Mesenchymal stem cell (in vitro differentiated cells and primary cell): ENCODE data around the gene RPSA.
"Not testable (repeated sequence)": the region's sequence is repeated elsewhere in the genome, so short reads cannot be mapped to it uniquely, and the experiment has no call there.

Experiments used
- DNase-seq: peaks from one replicate; pipeline ENCODE4 v3.0.0-alpha.2; 2013
- H2AFZ ChIP-seq: one replicate; pipeline ENCODE4 v1.6.1; 2013; ENCODE audit warnings: low read depth, mild to moderate bottlenecking, control low read depth, inconsistent platforms, low read length, moderate library complexity
- H2AK5ac ChIP-seq: 2 replicates; pipeline ENCODE4 v1.6.1; 2013; ENCODE audit warnings: low read length, moderate library complexity, mild to moderate bottlenecking, inconsistent platforms; ENCODE audit not compliant: severe bottlenecking
- H2BK120ac ChIP-seq: one replicate; pipeline ENCODE4 v1.6.1; 2013; ENCODE audit warnings: low read depth, mild to moderate bottlenecking, inconsistent platforms, low read length, moderate library complexity
- H2BK12ac ChIP-seq, 2 experiments: one replicate each; pipeline ENCODE4 v1.6.1; 2013; ENCODE audit warnings: inconsistent platforms in 2 of 2, low read length in 2 of 2, mild to moderate bottlenecking in 2 of 2, moderate library complexity in 2 of 2, control low read depth in 1 of 2
- H2BK15ac ChIP-seq: one replicate; pipeline ENCODE4 v1.6.1; 2013; ENCODE audit warnings: mild to moderate bottlenecking, low read depth, inconsistent platforms; ENCODE audit not compliant: poor library complexity, severe bottlenecking
- H2BK5ac ChIP-seq: 2 replicates; pipeline ENCODE4 v1.6.1; 2013; ENCODE audit warnings: low read depth, mild to moderate bottlenecking, low read length, control low read depth, inconsistent platforms; ENCODE audit not compliant: poor library complexity, severe bottlenecking
- H3K14ac ChIP-seq, 2 experiments: one replicate each; pipeline ENCODE4 v1.6.1; 2013; ENCODE audit warnings: inconsistent platforms in 2 of 2, low read length in 2 of 2, control low read depth in 1 of 2, mild to moderate bottlenecking in 1 of 2, moderate library complexity in 1 of 2
- H3K18ac ChIP-seq, 2 experiments: one replicate each; pipeline ENCODE4 v1.6.1; 2013; ENCODE audit warnings: inconsistent platforms in 2 of 2, low read length in 2 of 2, control low read depth in 1 of 2, low read depth in 1 of 2, mild to moderate bottlenecking in 1 of 2
- H3K23ac ChIP-seq, 2 experiments: one replicate each; pipeline ENCODE4 v1.6.1; 2013; ENCODE audit warnings: inconsistent platforms in 2 of 2, low read length in 2 of 2, mild to moderate bottlenecking in 2 of 2, moderate library complexity in 2 of 2, control low read depth in 1 of 2
- H3K27ac ChIP-seq: 2 replicates; pipeline ENCODE4 v1.5.1; 2013; ENCODE audit warnings: mild to moderate bottlenecking, moderate library complexity, low read length, control low read depth, inconsistent platforms; ENCODE audit not compliant: poor library complexity, severe bottlenecking
- H3K27me3 ChIP-seq, 2 experiments: 2 replicates each; pipeline versions ENCODE4 v1.6.1 to v1.7.0; 2013; ENCODE audit warnings: low read length in 2 of 2, mild to moderate bottlenecking in 2 of 2, moderate library complexity in 2 of 2, control low read depth in 1 of 2, inconsistent platforms in 1 of 2; ENCODE audit not compliant: control insufficient read depth in 1 of 2, insufficient read depth in 1 of 2
- H3K36me3 ChIP-seq, 2 experiments: 2 replicates each; pipeline versions ENCODE4 v1.6.1 to v1.7.0; 2013; ENCODE audit warnings: low read length in 2 of 2, control low read depth in 1 of 2, inconsistent platforms in 1 of 2, low read depth in 1 of 2, mild to moderate bottlenecking in 1 of 2; ENCODE audit not compliant: insufficient read depth in 2 of 2, control insufficient read depth in 1 of 2
- H3K4ac ChIP-seq, 2 experiments: one replicate each; pipeline ENCODE4 v1.6.1; 2013; ENCODE audit warnings: inconsistent platforms in 2 of 2, low read length in 2 of 2, mild to moderate bottlenecking in 2 of 2, moderate library complexity in 2 of 2, control low read depth in 1 of 2, low read depth in 1 of 2
- H3K4me1 ChIP-seq: 2 replicates; pipeline ENCODE4 v1.6.1; 2013; ENCODE audit warnings: low read depth, low read length, control low read depth; ENCODE audit not compliant: control insufficient read depth, insufficient read depth
- H3K4me2 ChIP-seq: 2 replicates; pipeline ENCODE4 v1.6.1; 2013; ENCODE audit warnings: low read length, mild to moderate bottlenecking, inconsistent platforms; ENCODE audit not compliant: poor library complexity, severe bottlenecking
- H3K4me3 ChIP-seq, 2 experiments: 2 replicates each; pipeline versions ENCODE4 v1.5.1 to v1.7.0; 2013; ENCODE audit warnings: low read length in 2 of 2, mild to moderate bottlenecking in 2 of 2, control low read depth in 1 of 2, low read depth in 1 of 2; ENCODE audit not compliant: insufficient read depth in 1 of 2
- H3K79me1 ChIP-seq: replicated peaks from 2 replicates; pipeline ENCODE4 v1.6.1; 2013; ENCODE audit warnings: mild to moderate bottlenecking, control low read depth, low read length, inconsistent platforms; ENCODE audit not compliant: poor library complexity, severe bottlenecking
- H3K9ac ChIP-seq: 2 replicates; pipeline ENCODE4 v1.7.0; 2013; ENCODE audit warnings: mild to moderate bottlenecking, low read length, moderate library complexity
- H3K9me3 ChIP-seq: 2 replicates; pipeline ENCODE4 v1.7.0; 2013; ENCODE audit warnings: mild to moderate bottlenecking, low read length; ENCODE audit not compliant: control insufficient read depth
- H4K8ac ChIP-seq: one replicate; pipeline ENCODE4 v1.6.1; 2013; ENCODE audit warnings: inconsistent platforms, mild to moderate bottlenecking, low read length, moderate library complexity
- H4K91ac ChIP-seq: one replicate; pipeline ENCODE4 v1.6.1; 2013; ENCODE audit warnings: mild to moderate bottlenecking, low read length, inconsistent platforms
- WGBS: methylation state at CpG from one replicate; pipeline ENCODE4 v1.1.7; 2013; ENCODE audit warnings: mixed read lengths; 5-methylcytosine and 5-hydroxymethylcytosine counted together

RPSA gene

GRCh38 chr3:39454591-39455217 lies 48.2 kb downstream of the RPSA start:
- Histone ChIP-seq H2AK5ac (no peak overlapping the region), H3K79me1 (no peaks in the 10 kb centered on the region), H3K4me1 (no peaks in the 10 kb centered on the region), H3K4ac (no peak overlapping the region), H2AFZ (no peak overlapping the region), H3K36me3 (no peaks in the 10 kb centered on the region), H2BK5ac (no peak overlapping the region), H3K4me3 (no peak overlapping the region), H3K14ac (no peak overlapping the region), H3K27me3 (peaks cover 3 to 9% of the 10 kb centered on the region in 2 experiments), H3K18ac (no peak overlapping the region), H4K8ac (no peak overlapping the region), H2BK12ac (no peak overlapping the region), H3K23ac (no peak overlapping the region), H2BK15ac (no peak overlapping the region), H3K9ac (no peak overlapping the region), H4K91ac (no peak overlapping the region), H3K4me2 (no peak overlapping the region), H3K9me3 (no peaks in the 10 kb centered on the region), H3K27ac (no peak overlapping the region), H2BK120ac (no peak overlapping the region)
- WGBS: 46% methylated on average over 3 of the region's 3 CpGs
- no peak for DNase-seq

GRCh38 chr3:39456159-39456558 lies 49.6 kb downstream of the RPSA start:
- 93% methylated on average over 20 of the region's 20 CpGs for WGBS
- no peak overlapping the region for H3K27ac ChIP-seq
- H3K4me1 ChIP-seq: no peaks in the 10 kb centered on the region

GRCh38 chr3:39457361-39457760 lies 50.8 kb downstream of the RPSA start:
- Histone ChIP-seq H2BK120ac (no peak overlapping the region), H4K91ac (no peak overlapping the region), H4K8ac (no peak overlapping the region), H3K4me2 (no peak overlapping the region), H2BK15ac (no peak overlapping the region), H2BK5ac (no peak overlapping the region), H3K4ac (no peak overlapping the region), H3K27me3 (peaks cover 3 to 14% of the 10 kb centered on the region in 2 experiments), H2AK5ac (no peak overlapping the region), H2BK12ac (no peak overlapping the region), H3K14ac (no peak overlapping the region), H3K9me3 (no peaks in the 10 kb centered on the region), H3K4me3 (no peak overlapping the region), H2AFZ (no peak overlapping the region), H3K27ac (no peak overlapping the region), H3K4me1 (no peaks in the 10 kb centered on the region), H3K9ac (no peak overlapping the region), H3K36me3 (no peaks in the 10 kb centered on the region), H3K79me1 (no peaks in the 10 kb centered on the region), H3K18ac (no peak overlapping the region), H3K23ac (no peak overlapping the region)
- no peak for DNase-seq
- WGBS: 76% methylated on average over 8 of the region's 9 CpGs

More at GRCh38 chr3:39456159-39456558, 49.6 kb downstream of the RPSA start:
- no peak overlapping the region for H3K18ac ChIP-seq
- no peak overlapping the region for H2BK120ac ChIP-seq
- H3K9me3 ChIP-seq: no peaks in the 10 kb centered on the region
- no peak overlapping the region for H3K4me2 ChIP-seq
- H4K91ac ChIP-seq: no peak overlapping the region
- no peak overlapping the region for H2BK5ac ChIP-seq
- no peak overlapping the region for H4K8ac ChIP-seq
- no peaks in the 10 kb centered on the region for H3K36me3 ChIP-seq
- no peak overlapping the region for H2AFZ ChIP-seq
- no peaks in the 10 kb centered on the region for H3K79me1 ChIP-seq
- no peak for DNase-seq
- no peak overlapping the region for H3K4ac ChIP-seq
- H3K14ac ChIP-seq: no peak overlapping the region
- H2AK5ac ChIP-seq: no peak overlapping the region
- H3K4me3 ChIP-seq: no peak overlapping the region
- H3K23ac ChIP-seq: no peak overlapping the region
- no peak overlapping the region for H2BK12ac ChIP-seq
- peaks cover 3 to 14% of the 10 kb centered on the region in 2 experiments for H3K27me3 ChIP-seq
- no peak overlapping the region for H3K9ac ChIP-seq
- no peak overlapping the region for H2BK15ac ChIP-seq

GRCh38 chr3:39458579-39458978 lies 52.1 kb downstream of the RPSA start:
- H2BK120ac ChIP-seq, H2BK15ac ChIP-seq, H2BK12ac ChIP-seq, H2AFZ ChIP-seq, H3K79me1 ChIP-seq, H3K23ac ChIP-seq, H4K8ac ChIP-seq, H3K36me3 ChIP-seq, H2AK5ac ChIP-seq, H2BK5ac ChIP-seq, H3K4me1 ChIP-seq, H3K4ac ChIP-seq, DNase-seq, H4K91ac ChIP-seq, H3K4me2 ChIP-seq, H3K27ac ChIP-seq, H3K9ac ChIP-seq, H3K18ac ChIP-seq, H3K4me3 ChIP-seq, H3K14ac ChIP-seq, H3K9me3 ChIP-seq: not testable (repeated sequence)
- 88% methylated on average over 5 of the region's 5 CpGs for WGBS
- H3K27me3 ChIP-seq: peaks cover under 1 to 14% of the 10 kb centered on the region in 2 experiments
